ENCODE measurements around the gene CROCC2.

The CROCC2 gene

GRCh38 chr2:240952496-240953246 is 46.5 kb downstream of the CROCC2 start:
- no peak overlapping the region for H3K4me3 ChIP-seq (ENCODE audit: low read depth, low read length)
- TF ChIP-seq CTCF (IDR thresholded peaks at IDR 0.05; ENCODE audit: control insufficient read depth, extremely low read depth, insufficient read depth): no peak
- no peak for DNase-seq (ENCODE audit: low read depth)

GRCh38 chr2:240953426-240954410 is 47.6 kb downstream of the CROCC2 start:
- no peak for DNase-seq (ENCODE audit: low read depth)
- H3K4me3 ChIP-seq (ENCODE audit: low read depth, low read length): no peak overlapping the region
- TF ChIP-seq CTCF (IDR thresholded peaks at IDR 0.05; ENCODE audit: control insufficient read depth, extremely low read depth, insufficient read depth): no peak

- DNase-seq (ENCODE audit: low read depth): no peak
- H3K4me3 ChIP-seq (ENCODE audit: low read depth, low read length): no peak overlapping the region
- no peak for TF ChIP-seq CTCF (IDR thresholded peaks at IDR 0.05; ENCODE audit: control insufficient read depth, extremely low read depth, insufficient read depth)
Measured at GRCh38 chr2:240954436-240955305, 48.5 kb downstream of the CROCC2 start.

GRCh38 chr2:240955306-240956170 is 49.4 kb downstream of the CROCC2 start:
- H3K4me3 ChIP-seq (ENCODE audit: low read depth, low read length): no peak overlapping the region
- DNase-seq (ENCODE audit: low read depth): no peak
- no peak for TF ChIP-seq CTCF (IDR thresholded peaks at IDR 0.05; ENCODE audit: control insufficient read depth, extremely low read depth, insufficient read depth)

GRCh38 chr2:240956171-240956934 is 50.2 kb downstream of the CROCC2 start:
- no peak for DNase-seq (ENCODE audit: low read depth)
- no peak for TF ChIP-seq CTCF (IDR thresholded peaks at IDR 0.05; ENCODE audit: control insufficient read depth, extremely low read depth, insufficient read depth)
- no peak overlapping the region for H3K4me3 ChIP-seq (ENCODE audit: low read depth, low read length)

All from LNCaP clone FGC (cell line).